NCI-H748 treated with DMSO at 0.1 percent for 48 hours (cell line): Measurements from ENCODE around the gene MED26.
"Not testable (repeated sequence)": the region's sequence is repeated elsewhere in the genome, so short reads cannot be mapped to it uniquely, and the experiment has no call there.

Experiments
- DNase-seq: peaks from one replicate; lab custom pipeline; 2025; lab: John Stamatoyannopoulos, UW

The MED26 gene

DNA sequence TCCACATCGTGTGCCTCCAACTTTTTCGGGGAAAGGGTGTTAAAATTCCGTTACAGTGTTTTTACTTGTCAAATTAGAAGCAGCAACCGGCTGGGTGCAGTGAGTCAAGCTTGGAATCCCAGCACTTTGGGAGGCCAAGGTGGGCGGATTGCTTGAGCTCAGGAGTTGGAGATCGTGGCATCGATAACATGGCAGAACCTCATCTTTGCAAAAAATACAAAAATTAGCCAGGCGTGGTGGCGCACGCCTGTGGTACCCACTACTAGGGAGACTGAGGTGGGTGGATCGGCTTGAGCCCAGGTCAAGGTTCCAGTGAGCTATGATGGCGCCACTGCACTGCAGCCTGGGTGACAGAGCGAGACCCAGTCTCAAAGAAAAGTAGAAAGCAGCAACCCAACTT, 54.7 kb downstream of the MED26 start:
- DNase-seq = no peak

DNA sequence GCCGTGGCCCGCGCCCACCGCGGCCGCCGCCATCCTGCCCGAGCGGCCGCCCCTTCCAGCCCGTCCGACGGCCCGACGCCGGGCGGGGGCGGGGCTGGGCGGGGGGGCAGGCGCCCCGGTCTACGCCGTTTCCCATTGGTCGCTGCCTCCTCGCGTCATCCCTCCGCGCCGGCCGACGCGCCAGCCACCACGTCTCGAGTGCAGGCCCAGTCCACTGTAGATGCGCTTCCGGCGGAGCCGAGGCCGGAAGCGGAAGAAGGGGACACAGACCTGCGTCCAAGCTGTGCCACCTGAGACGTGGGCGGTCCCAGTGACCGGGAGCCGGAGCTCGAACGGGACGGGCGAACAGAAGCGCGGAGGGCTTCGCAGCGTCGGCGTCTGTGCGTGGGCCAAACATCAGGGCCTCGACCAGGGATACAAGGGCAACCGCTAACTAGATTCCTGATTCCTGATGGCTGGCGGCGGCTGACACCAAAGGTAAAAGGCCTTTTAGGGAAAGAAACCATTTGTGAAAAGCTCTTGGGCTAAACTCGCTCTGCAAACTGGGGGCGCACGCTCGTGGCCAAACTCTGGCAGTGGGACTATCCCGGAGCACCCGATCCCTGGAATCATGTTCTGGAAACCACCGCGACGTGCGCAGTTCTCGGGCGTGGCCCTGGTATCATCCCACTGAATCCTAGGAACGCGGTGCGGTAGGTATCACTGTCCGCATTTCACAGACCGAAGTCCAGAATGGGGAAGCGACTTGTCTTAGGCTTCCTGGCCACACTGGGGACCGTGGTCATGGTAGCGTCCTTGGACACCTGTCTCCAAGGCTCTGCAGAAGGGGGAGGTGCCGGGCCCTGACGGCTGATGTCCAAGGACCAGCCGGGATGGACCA, 55.4 kb downstream of the MED26 start, which contains the start of gene SLC35E1:
Gene SLC35E1, minus strand, starts transcription at position 84 of the 880 bp plus-strand sequence. Its CDS starts 51 bp downstream, at position 33.
- peak; percentile 81 for DNase-seq

DNA sequence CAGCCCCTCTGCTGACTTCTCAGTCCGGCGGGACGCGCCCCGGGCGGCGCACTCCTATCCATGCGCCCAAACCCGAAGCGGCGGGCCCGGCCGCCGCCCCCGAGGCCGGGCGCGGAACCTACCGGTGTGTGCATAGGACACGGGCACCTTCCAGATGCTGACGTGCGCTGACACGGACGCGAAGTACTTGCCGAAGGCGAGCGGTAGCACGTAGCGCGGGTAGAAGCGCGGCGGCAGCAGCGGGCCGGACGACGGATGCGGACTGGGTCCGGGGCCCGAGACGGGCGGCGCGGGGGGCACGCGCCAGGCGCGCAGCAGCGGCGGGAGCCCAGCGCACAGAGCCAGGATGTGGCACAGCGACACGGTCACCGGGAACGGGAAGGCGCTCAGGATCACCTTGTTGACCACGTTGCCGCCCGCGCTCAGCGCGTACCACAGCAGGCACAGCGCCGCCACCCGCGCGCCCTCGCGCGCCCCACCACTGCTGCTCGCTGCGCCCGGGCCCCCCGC, 56.1 kb downstream of the MED26 start:
- no peak for DNase-seq

DNA sequence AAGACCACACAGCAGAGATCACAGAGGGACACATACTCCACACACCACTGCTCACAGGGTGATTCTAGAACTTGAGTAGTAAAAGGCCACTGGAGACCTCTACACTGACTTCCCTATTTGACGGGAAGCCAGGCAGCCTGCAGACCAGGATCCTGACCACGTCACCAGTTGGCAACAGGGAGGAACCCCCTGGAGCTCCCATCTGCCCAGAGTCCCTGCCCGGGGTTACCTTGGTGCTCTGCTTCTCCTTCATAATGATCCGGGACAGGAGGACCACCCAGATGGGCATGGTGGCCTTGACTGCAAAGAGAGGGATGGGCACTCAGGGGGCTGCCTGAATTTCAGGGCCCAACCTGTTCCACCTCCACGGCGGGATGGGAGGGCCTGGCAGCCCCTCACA, 56.7 kb downstream of the MED26 start:
- no peak for DNase-seq

DNA sequence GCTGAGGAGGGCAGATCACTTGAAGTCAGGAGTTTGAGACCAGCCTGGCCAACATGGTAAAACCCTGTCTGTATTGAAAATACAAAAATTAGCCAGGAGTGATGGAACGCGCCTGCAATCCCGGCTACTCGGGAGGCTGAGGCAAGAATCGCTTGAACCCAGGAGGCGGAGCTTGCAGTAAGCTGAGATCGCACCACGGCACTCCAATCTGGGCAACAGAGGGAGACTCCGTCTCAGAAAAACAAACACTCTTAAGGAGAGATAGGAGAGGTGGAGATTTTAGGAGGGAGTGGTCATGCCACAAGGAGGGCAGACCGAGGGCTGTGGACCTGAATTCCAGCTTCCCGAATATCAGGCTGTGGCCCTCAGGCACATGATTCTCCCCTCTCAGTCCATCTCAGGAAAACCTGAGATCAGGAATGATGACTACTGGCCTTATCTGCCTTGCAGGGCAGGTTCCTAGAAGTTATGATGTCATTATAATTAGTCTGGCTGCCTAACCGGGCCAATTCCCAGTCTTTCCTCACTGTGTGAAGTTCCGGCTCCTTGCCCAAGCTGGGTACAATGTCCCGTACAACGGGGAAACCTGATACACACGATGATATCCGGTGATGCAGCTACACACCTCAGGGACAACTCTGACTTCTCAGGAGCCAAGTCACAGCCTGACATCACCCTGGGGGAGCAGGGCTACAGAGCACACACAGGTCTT, 58.2 kb downstream of the MED26 start:
- no peak for DNase-seq

DNA sequence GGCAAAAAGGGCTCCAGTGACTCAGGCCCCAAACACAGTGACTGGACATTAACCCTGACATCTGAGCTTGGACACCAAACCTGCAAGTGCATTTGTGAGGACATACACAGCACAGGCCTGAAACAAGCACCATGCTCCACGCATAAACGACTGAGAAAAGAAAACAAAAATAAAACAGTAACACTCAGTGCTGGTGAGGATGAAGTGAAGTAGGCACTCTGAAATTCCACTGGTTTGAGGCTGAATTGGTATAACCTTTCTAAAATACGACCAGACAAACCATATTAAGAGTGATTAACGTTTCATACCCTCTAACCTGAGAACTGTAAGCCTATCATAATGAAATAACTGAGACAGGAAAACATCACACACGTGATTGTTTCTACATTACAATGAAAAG, 61.3 kb downstream of the MED26 start:
- no peak for DNase-seq

DNA sequence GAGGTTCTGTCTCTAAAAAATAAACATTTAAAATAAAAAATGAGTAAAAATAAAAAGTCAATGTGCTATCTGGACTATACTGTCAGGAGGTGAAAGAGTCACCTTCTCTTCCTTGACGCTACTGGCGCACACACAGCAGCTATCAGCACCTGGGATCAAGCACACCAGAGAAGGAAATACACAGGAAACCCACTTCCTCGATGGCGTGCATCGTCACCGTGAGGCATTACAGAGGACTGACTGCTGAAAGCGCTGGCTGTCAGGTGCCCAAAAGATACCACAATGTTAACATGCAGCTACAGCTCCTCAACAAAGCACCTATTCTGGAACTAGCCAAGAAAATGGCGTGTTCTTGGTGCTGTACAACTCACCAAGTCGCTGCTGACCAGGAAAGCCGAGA, 61.8 kb downstream of the MED26 start:
- DNase-seq = no peak

DNA sequence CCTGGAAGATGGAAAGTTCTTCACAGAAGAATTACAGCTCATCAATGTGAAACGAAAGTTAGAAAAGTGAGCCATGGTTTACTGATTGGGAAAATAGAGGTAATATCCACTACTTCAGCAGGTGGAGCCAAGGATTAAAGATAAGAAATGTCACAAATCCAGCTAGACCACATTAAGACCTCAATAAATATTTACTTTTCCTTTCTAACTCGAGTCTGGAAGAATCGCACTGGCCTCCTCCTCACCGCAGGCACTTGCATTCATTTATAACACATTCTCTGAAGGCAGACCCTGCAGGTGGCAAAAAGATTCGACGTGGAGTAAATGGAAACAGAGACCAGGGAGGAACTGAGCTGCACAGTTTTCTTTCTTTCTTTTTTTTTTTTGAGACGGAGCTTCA, 63.2 kb downstream of the MED26 start:
- DNase-seq = no peak

DNA sequence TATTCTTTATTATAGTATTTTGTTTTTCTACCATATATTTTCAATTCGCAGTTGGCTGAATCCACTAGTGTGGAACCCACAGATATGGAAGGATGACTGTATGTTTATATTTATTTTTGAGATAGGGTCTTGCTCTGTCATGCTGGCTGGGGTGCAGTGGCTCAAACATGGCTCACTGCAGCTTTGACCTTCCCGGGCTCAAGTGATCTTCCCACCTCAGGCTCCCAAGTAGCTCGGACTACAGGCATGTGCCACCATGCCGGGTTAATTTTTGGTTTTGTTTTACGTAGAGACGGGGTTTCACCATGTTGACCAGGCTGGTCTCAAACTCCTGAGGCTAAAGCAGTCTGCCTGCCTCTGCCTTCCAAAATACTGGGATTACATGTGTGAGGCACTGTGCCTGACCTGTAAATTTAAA, 65.4 kb downstream of the MED26 start:
- DNase-seq = no peak

DNA sequence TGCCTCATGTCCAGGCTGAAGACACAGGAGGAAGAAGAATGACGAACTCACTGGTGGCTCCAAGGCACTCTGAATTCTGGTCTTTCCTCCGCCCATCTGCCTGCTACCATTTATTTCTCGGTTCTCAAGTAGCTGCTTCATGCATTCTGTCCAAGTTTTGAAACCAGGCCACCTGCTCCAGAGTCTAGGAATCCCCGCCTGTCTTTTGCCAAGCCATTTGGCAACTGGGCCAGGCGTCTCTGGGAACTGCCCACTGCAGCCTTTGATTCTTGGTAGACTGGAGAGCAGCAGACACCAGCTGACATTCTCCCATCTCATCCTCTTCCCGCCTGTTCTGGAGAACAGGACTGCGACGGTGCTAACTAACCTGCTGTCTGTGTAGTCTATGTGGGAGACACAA, 66.6 kb downstream of the MED26 start:
- DNase-seq = no peak

DNA sequence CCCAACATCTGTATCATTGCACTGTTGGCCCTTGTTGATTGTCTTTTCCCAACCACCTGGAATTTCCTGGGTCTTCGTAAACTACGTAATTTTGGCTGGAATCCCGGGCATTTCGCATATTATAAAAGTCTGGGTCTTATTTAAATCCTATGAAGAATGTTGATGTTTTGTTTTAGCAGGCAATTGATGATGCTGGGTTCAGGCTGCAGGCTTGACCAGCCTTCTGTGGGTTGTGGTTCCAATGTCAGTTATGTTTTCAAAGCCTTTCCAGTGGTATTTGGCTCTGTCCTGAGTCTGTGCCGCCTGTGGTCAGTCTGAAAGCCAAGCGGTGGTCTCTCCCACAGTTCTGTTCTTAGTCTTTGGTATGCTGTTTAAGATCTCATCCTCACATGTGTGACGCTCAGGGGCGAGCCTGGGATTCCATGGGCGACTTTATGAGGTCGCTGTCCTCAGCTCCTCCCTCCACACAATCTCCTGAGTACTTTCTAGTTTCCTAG, 68.2 kb downstream of the MED26 start:
- DNase-seq = no peak

DNA sequence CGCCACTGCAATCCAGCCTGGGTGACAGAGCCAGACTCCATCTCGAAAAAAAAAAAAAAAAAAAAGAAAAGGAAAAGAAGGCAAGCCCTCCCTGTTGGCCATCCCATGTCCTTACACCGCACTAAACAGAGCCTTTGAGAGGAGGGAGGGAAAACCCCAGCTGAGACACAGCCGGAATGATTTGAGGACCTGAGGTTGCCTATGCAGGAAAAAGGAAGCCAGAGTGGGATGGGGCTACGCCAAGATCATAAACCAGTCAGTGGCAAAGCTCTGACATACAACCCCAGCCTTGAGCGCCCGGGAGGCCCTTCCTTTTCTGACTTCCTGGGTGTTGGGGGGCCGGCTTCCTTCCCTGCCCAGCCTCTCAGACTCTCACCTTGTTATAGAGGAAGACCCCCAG, 73.2 kb downstream of the MED26 start:
- DNase-seq = no peak

DNA sequence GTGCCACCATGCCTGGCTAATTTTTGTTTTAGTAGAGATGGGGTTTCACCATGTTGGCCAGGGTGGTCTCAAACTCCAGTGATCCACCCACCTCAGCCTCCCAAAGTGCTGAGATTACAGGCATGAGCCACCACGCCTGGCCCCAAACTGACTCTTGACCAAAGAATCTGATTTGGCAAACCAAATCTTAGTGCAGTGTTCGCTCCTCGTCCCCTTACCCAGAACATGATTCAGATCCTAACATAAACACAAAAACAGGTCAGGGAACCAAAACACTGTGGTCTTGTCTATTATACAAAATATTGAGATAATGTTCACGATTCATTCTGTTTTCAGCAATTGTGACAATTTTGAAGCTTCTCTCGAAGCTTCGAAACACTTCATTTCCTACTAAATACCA, 76.1 kb downstream of the MED26 start:
- not testable (repeated sequence) for DNase-seq

DNA sequence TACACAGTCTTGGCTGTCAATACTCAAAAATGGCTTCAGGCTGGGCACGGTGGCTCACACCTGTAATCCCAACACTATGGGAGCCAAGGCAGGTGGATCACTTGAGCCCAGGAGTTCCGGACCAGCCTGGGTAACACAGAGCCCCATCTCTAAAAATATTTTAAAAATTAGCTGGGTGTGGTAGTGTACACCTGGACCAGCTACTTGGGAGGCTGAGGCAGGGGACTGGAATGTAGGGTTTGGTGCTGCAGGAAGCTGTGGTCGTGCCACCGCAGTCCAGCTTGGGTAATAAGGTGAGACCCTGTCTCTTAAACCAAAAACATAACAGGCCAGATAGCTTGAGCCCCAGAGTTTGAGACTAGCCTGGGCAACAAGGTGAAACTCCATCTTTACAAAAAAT, 79.0 kb downstream of the MED26 start:
- DNase-seq = no peak

DNA sequence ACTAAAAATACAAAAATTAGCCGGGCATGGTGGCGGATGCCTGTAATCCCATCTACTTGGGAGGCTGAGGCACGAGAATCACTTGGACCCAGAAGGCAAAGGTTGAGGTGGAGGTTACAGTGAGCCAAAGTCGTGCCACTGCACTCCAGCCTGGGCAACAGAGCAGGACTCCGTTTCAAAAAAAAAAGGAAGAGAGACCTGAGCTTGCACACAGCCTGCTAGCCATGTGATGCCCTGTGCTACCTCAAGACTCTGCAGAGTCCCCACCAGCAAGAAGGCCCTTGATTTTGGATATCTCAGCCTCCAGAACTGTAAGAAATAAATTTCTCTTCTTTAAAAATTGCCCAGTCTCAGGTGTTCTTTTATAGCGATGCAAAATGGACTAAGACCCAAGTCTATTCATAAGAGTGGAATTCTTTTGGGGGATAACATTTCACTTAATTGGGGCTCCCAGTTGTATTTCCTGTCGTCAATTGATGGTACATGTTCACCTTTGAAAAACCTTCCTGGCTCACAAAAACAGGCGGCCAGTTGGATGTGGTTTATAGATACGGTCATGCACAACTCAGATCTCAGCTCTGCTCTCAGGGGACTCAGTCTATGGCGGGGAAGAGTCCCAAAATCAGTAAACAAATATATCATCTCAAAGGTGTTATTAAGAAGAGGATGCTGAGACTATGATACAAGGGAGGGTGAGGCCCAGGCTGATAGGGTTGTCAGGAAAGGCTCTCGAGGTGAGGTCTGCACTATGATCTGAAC, 83.4 kb downstream of the MED26 start:
- DNase-seq = no peak

DNA sequence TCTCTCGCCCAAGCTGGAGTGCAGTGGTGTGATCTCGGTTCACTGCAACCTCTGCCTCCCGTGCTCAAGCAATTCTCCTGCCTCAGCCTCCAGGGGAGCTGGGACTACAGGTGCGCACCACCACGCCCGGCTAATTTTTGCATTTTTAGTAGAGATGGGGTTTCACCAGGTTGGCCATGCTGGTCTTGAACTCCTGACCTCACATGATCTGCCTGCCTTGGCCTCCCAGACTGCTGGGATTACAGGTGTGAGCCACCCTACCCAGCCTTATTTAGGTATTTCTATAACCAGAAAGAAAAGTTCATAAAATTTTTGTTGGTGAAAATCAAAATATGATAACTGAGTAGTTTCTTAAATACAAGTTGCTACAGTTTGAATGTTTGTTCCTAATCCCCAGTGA, 84.3 kb downstream of the MED26 start:
- not testable (repeated sequence) for DNase-seq

DNA sequence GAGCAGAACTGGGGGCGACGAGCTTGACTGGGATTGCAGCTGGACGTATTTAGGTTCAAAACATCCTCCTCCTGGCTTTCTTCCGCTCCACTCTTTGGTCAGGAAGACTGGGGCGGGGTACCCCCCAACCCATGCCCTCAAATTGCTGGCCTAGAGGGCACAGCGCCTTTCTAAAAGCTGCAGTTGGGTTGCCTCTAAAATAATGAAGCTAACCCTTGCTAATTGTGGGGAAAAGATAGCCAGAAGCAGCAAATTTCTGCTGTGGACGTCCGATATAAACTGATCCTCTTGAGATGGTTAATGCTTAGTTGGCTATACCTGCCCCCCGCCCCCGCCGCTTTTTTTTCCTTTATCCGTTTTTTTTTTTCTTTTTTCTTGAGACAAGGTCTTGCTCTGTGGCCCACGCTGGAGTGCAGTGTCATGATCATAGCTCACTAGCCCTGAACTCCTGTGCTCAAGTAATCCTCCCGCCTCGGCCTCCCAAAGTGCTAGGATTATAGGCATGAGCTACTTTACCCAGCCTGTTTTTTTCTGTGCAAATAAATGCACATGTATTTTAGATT, 85.0 kb downstream of the MED26 start:
- no peak for DNase-seq

DNA sequence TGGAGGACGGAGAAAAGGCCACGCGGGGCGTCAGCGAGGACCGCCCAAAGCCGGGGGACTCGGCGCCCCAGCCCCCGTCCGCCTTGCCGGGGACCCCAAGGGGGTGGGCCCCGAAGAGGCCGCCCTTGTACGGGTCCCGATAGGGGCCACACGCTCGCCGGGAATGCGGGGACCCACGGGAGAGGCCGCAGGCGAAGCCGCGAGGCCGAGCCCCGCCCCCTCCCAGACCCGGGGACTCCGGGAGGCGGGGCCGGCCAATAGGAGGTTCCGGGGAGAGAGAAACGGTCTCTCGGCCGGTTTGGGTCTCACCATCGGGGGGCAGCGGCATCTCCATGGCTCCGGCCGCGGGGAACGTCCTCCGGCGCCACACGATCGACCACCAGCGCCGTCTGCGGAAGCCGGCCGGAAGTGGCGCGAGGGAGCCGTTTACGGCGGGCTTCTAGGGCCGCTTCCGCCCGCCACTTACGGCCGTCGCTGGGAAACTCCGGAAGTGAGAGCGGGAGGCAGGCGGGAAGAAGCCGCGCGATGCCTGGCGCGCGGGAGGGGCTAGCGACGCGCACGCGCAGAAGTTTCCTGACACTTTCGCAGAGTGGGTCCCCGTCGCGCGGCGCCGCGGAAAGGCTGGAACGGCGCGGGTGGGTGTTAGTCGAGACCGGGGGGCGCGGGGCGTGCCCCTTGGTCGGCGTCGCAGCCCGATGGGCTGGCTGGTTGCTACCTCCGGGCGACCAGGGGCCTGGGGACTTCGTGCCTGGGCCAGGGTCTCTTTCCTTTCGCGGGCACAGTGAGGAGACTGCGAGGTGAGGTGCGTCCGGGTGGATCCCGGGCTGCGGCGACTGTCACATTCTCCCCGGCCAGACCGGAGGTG, 85.7 kb downstream of the MED26 start, which contains the start of gene CHERP:
Gene CHERP, minus strand, starts transcription at position 393 of the 865 bp plus-strand sequence. Its CDS starts 59 bp downstream, at position 334.
- DNase-seq = peak; percentile 81

DNA sequence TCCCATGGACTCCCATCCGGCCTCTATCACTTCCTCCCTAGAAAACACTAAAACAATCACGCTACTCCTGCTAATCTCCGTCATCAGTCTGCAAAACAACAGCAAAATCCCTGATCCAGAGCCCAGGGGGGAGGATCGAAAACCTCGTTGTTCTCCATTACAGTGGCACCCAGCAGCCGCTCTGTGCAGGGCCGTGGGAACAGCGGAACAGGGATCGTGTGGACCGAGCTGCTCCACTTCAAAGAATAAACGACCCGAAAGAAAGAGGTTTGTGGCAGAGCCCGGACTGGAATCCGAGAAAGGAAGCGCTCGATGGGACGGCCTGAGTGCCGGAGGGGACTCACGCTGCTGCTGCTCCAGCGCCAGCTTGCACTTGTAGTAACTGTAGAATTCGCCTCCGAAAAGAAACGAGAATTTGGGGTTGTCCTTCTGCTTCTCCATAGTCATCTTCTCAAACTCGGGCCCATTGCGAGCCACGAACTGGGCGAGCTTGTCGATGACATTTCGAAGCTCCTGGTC, 86.4 kb downstream of the MED26 start:
- no peak for DNase-seq

DNA sequence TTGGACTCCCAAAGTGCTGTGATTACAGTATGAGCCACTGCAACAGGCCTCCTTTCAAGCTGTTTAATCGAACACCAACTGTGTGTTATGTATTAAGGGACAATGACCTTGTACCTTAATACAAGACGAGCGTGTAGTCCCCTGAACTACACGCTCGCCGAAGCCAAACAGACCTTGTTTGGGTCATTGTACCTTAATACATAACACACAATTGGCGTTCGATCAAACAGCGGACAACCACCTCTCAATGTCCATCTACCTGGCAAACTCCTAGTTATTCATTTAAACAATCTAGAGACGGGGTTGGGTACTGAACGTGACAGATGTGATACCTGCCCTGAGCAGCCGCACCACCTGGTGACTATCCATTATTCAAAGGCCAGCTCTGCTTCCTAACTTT, 87.1 kb downstream of the MED26 start:
- no peak for DNase-seq
